Inferior parietal cortex (tissue), 1 donor: ENCODE results near the gene FAU.
A peak's percentile ranks its signal among the peaks of the same experiment; 100 is the strongest.

Experiments used
- DNase-seq: peaks from one replicate; pipeline ENCODE4 v3.0.0-alpha.2; 2016; ENCODE audit errors: extremely low spot score

Gene FAU

DNA sequence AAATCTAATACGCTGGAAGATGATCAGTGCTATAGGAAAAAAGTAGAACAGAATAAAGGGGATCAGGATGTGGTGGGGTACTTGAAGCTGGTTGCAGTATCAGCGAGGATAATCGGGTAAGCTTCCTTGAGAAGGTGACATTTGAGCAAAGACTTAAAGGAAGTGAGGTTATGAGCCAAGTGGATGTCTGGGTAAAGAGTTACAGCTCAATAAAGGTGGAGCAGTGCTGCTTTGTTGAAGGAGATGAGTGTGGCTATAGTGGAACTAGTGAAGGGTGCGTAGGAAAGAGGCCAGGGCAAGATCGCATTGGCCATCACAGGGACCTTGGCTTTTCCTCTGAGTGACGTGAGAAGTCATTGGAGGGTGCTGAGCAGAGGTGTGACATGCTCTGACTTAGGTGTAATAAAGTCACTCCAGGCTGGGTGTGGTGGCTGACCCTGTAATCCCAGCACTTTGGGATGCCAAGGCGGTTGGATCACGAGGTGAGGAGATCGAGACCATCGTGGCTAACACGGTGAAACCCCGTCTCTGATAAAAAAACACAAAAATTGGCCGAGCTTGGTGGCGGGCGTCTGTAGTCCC lies 14.7 kb upstream of the FAU start:
- DNase-seq: no peak

DNA sequence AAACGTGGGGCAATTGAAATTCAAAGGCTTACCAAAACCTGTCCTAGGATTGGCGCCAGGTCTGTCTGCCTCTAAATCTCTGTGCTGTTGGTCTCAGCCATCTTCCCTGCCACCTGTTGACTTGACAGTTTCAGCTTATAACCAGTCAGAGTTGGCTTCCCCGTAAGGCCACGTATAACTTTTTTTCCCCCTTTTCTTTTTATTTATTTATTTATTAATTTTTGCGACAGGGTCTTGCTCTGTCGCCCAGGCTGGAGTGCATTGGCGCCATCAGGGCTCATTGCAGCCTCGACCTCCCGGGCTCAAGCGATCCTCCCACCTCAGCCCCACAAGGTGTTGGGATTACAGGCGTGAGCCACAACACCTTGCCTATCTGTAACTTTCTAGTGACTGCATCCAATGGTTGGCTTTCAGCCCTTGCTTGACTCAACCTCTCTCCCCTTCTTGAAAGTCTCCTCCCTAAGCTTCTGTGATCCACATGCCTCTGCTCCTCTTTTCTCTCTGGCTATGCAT lies 13.8 kb upstream of the FAU start:
- DNase-seq: no peak

DNA sequence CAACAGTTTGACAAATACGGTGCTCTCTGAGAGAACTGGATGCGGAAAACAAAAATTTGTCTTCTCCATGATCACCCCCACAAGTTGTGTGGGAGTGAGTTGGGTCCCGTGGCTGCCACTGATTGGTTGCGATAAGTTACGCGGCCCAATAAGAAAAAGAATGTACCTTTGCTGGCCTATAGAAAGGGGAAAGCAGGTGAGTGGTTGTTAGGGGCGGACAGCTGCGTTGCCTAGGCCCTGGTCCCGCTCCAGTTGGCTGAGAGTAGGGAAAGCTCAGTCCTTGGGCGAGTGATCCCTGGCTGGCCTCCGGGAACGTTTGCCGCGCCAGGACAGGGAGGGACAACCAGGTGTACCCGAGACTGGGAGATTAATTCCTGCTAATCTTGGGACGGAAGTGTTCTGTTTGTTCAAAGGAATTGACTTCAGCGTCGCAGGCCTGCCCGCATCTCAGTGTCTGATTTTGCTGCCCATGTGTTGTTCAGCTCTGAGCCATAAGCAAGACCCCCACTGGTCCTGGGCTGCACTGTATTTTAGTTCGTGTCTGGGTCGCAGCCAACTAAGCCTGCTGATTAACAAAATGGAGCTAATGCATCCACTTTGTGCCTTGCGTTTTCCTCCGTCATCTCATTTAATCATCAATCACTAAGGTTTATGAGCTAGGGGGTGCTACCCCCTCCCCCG lies 13.2 kb upstream of the FAU start:
- peak; percentile 92 for DNase-seq

DNA sequence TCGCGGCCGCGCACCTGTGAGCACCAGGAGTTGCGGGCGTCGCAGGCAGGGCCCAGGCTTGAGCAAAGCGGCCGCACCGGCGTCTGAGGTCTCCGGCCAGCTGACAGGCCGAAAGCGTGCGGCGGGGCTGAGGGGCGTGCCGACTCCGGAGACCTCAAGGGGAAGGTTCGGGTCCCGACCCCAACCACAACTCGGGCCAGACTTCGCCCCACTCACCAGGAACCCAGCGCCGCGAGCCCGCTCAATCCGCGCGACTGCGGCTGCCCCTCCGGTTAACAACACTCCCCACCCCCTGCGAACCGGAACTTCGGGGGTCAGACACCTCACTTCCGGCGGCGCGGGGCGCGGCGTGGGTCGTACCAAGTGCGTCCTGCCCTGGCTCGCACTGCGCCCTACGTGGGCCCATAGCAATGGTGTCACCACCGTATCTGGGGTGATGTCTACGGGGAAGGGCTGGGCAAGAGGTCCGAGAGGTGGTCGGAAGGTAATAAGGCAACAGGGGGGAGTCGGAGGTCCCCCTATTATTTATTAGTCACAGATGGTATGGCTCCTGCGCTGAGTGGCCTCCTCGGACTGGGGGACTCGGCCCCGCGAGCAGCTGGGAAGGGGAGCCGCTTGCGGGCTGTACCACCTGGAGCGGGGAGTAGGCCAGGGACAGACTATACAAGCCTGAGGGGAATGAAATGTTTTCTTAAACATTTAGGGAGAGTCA lies 12.5 kb upstream of the FAU start, which contains the start of gene SYVN1:
Gene SYVN1, minus strand, starts transcription at position 280 of the 712 bp plus-strand sequence. CDS start 918 bp downstream, outside the sequence.
- DNase-seq: peak; percentile 93

DNA sequence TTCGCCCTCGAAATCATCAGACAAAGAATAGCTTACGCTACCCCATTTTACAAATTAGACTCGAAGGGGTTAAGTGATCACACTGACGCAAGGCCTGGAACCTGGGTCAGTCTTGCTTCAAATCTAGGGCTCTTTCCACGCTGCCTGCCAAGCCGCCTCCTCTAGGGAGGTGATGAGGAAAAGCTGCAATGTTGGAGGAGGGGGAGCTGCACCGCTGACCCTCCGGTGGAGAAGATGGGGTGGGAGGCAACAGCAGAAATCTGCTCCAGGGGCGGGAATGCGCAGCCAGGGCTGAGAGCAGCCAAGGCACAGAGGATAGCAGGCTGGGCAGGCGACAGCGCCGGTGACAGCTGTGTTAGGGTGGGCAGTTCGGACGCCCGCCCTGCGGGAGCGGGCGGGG lies 11.8 kb upstream of the FAU start:
- DNase-seq: no peak

DNA sequence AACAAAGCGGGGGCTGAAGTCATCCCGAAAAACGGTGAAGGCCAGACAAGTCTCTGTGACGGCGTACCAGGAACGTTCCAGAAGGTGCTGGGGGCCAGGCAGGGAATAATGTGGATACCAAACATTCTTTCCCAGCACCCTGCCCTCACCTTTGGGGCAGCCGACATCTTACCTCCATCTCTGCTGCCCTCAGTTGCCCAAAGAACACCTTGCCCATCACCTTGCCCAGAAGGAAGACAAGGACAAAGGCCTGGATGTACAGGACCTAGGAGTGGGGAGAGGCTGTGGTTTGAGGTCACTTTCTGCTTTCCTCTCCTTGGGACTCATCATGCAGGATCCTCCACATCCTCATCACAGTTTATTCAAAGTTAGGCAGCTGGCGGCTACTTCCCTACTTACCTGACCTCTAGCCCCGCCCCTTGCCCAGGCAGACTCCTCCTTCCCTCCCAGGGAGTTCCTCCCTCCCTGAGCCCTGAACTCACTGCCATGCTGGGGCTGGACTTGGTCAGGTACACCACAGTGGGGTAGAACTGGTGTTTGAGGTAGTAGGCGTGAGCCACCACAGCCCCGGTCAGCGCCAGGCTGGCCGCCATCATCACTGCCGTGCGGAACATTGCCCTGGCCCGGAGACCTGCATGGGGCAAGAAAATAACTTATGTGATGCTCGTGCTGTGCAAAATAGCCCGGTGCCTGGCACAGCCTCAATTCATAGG lies 11.2 kb upstream of the FAU start:
- DNase-seq: no peak

DNA sequence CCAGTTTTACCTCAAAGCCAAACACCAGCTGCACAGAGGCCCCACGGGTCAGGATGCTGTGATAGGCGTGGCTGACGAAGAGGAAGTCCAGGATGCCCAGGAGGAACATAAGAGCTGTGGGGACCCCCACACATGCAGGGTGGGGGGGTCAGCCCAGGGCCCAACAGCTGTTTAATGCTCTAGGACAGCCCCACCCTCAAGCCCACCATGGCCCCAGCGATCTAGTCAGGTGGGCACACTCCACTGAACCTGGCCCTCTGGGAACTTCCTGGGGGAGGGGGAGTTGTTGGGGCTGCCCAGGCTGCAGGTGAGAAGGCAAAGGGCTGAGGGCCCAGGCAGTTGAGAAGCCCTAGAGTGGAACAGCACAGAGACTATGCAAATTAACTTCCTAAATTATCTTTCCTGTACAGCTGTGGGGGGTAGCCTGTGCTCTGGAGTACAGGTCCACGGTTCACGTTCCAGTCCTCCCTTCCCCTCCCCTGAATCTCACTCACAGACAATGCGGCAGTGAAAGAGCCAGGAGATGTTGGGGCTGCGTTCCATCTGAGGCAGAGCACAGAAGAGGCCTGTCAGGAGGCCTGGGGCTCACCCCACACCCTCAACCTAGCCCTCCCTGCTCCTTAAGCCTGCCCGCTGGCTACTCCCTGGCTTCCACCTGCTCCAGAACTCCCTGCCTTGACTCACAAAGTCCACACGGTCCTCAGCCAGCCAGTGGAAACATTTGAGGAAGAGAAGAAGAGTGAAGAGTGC lies 10.5 kb upstream of the FAU start:
- DNase-seq: no peak

DNA sequence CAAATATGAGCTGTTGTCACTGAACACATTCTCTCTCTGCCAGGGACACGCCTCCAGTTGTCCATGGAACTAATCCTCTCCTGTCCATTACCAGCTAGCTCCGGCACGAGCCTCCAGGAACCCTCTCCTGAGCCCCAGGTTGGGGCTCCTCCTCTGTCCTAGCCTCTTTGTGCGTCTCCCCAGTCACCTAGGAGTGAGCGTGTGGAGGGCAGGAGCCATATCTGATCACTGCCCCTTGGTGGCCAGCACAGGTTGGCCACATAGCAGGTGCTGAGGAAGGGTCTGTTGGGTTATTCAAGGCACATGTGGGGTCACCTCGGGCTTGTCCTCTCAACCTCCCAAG lies 9.9 kb upstream of the FAU start:
- DNase-seq: no peak

DNA sequence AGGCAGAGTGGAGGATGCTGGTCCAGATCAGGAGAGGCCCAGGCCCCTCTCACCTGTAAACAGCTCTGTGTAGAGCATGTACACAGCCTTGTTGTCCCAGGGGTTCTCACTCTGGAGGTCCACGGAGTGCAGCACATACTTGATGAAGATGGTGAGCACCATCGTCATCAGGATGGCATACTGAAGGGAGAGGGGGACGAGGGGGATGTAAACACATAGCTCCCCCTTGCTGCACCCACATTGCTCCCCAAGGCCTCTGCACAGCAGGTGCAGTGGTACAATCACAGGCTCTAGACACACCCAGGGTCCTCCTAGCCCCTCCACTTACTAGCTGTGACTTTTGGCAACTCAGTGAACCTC lies 9.5 kb upstream of the FAU start:
- no peak for DNase-seq

DNA sequence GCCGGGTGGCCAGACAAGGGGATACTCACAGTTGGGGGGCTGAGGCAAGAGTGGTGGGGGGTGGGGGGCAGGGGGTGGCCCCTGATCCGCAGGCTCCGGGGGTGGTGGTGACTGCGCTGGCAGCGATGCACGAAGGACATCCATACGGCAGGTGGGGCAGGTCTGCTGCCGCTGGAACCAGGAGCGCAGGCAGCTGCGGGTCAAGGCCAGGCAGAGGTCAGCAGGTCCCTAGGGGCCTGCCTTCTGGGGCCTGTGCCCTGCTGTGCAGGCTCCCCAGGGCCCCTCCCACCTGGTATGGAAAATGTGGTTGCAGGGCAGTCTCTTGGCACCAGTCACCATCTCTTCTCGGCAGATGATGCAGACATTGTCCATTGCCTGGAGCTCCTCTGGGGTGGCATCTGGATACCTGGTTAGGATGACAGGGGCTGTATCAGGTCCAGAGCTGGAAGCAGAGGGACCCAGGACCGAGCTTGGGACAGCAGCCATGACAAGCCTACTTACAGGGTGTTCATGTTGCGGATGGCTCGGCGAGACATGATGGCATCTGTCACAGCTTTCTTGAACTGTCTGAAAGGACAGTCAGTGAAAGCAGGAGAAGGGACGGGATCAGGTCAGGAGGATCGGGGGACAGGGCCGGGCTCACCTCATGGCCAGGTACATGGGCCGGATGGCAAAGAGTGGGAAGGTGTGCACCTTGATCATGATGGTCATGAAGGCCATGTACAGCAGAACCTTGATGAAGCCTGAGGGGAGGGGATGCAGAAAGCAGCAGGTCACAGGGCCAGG lies 8.9 kb upstream of the FAU start:
- DNase-seq: no peak

DNA sequence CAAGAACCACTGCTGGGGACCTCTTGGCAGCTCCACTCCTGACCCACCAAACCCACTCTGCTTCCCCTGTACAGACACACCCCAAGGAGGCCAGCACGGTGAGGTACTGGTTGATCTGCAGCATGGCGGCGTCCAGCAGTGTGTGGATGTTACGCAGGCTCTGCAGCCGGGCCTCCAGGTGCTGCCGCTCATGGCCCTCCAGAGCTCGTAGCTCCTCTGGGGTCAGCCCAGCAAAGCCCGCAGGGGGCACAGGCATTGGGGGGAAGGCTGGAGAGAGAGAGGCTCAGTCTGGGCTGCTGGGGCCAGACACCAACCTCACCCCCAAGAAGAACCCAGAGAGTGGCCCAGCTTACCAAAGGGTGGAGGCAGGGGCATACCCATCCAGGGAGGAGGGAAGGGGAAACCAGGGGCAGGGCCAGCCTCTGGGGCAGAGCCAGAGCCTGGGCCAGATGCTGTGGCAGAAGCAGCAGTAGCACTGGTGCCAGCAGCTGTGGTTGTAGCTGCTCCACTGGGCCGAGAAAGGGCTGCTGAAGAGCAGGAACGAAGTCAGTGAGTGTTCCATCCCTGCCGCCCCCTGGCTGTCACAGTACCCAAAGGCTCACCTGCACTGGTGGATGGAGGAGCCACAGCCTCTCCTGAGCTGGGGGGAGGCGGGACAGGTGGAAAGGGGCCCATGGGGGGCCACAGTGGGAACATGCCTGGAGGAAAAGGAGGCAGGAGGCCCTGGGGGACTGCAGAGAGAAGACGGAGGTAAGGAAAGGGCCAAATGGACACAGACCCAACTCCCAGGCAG lies 7.9 kb upstream of the FAU start:
- DNase-seq: no peak

DNA sequence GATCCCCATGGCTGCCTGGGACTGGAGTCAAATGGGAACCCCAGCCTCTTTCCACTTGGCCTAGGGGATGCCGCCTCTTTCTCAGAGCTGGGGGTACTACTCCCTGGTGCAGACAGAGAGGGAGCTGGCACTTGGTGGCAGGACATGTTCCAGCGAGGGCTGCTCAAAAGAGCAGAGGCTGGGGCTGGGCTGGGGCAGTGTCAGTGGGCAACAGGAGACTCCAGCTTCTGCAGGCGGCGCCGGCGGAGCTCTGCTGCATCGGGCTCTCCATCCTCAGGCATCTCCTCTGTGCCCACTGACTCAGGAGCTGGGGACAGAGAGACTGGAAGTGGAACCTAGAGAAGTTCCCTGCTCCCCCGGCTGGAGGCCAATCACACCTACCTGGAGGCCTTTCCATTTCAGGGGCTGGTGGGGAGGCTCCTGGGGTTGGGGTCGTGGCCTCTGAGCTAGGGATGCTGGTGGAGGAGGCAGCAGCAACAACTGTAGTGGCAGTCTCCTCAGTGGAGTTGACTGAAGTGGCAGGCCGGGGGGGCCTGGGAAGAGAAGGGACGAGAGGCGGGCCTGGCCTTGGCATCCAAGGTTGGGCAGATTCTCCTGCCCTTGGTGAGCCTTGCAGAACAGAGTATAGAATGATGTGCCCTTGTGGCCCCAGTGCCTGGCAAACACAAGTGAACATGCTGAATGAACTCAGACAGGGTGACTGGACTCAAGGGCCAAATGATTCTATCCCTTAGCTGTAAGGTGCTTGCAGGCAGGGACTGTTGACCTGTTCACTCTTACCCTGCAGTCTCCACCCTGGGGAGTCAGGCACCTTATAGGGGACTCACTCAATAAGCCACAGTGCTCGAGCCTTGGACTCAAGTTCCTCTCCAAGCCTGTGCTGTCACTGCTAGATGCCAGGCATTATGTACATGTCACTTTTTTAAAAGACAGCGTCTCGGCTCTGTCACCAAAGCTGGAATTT lies 6.5 kb upstream of the FAU start:
- DNase-seq: no peak

DNA sequence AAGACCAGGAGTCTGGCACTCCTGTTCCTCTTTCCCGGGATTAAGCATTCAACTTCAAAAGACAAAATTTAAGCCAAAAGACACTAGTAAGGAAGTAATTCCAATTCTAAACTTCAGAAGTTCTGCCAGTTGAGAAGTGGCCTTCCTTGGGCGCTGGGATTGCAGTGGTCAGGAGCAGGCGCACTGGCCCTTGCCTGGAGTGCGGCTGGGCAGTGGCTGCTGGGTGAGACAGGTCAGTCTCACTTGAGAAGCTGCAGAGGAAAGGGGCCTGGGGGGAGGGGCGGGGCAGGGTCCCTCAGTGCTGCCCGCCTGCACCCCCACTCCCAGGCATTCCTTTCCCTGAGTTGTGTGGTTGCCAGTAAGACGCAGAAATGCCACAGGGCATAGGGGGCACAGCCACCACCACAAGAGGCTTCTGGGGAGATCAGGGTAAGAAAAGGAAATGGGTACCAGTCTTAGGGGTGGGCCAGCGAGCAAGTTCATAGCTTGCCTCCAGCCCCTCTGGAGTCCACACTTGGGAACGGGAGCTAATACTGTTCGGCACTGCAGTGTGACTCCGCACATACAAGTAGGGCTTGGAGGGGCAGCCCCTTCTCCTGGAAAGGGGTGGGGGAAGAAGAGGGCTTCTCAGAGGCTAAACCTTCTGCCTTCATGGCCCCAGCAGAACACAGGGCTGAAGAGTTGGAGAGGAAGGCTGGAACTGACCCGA lies 5.7 kb upstream of the FAU start:
- DNase-seq: no peak

DNA sequence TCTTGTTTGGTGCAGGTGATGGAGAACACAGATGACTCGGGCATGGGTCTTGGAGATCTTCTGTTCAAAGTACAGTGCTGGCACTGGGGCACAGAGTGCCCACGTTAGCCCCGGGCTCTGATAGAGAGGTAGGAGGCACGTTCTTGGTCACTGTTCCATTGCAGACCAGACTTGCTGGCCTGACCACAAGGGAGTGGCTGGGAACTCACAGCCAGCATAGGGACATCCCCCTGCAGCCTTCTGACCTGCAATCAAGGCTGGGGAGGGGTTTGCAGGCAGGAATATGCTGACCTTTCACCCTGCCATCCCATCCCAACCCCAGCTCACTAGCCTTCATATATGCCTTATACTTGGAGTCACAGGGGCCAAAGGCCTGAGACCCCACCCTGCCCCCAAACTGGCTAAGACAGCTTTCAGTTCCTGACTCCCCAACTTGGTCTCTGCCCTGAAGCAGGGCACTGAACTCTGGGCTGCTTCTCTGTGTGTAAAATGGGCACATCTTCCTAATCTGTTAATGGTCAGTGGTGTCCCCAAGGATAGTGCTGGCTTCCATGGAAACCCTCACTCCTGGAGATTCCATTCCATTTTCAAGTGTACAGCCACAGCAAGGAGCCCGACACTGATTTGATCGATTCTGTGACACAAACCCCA lies 4.8 kb upstream of the FAU start:
- no peak for DNase-seq

DNA sequence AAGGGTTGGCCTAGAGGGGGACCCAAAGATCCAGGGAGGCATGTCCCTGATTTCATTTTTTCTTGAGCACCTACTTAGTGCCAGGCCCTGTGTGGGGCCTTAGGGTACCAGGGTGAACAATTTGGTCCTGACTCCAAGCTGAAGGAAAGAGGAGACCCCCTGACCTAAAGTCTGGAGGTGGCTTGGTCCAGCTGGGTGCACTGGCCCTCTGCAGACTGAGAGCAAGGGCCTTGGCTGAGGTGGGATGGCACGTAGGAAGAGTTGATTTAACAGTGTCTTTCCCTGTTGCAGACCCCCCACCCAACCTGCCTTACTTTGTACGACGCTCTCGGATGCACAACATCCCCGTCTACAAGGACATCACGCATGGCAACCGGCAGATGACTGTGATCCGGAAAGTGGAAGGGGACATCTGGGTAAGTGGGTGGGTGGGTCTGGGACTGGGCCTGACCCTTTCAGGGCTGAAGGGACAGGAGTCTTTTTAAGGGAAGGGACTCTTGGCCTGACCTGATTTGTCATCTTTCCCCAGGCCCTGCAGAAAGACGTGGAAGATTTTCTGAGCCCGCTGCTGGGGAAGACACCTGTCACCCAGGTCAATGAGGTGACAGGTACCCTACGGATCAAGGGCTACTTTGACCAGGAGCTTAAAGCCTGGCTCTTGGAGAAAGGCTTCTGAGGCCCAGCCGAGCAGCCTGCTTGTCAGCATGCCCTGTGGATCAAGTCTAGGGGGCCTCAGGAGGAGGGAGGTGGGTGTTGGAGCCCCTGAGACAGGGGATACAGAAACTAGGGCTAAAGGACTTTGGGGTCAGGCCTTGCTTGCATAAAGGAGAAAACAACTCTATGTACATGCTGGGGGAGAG lies 3.5 kb upstream of the FAU start:
- no peak for DNase-seq

DNA sequence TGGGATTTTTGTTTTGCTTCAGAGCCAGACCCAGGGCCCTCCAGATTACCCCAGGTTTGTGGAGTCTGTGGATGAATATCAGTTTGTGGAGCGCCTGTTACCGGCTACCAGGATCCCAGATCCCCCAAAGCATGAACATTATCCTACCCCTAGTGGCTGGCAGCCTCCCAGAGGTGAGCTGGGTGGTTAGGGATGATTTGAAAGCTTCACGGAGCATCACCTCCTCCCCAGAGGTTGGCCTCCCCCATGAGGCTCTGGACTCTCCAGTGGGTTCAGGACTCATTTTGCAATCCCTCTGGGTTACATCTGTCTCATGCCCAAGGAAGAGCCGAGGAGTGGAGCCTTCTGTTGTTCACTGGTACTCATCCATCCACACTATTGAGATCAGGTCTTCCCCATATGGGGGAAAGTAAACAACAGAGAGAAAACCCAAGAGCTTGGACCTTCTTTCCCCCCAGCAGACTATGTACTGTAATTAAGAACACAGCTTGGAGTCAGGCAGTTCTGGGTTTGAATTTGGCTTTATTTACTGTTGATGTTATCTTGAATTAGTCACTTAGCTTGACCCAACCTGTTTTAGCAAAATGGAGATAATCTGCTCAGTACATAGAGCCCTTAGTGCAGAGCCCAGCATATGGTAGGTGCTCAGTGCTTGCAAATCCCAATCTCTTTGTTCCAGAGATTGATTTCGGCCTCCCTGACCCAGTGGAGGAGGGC lies 2.7 kb upstream of the FAU start:
- DNase-seq: no peak
